Subcutaneous abdominal adipose tissue (tissue), 5 donors: Measurements from ENCODE around the gene WWOX.

ENCODE experiments used
- H3K27ac ChIP-seq: one replicate; pipeline ENCODE4 v1.7.0; 2013; ENCODE audit warnings: low read depth, mild to moderate bottlenecking, inconsistent platforms, low read length, moderate library complexity
- H3K27me3 ChIP-seq, 5 donors: one replicate each; pipeline ENCODE4 v1.7.0; 2013; ENCODE audit warnings: low read length in 5 of 5, inconsistent platforms in 1 of 5; ENCODE audit not compliant: control insufficient read depth in 5 of 5, insufficient read depth in 4 of 5
- H3K36me3 ChIP-seq, 5 donors: one replicate each; pipeline ENCODE4 v1.7.0; 2013; ENCODE audit warnings: low read length in 5 of 5; ENCODE audit not compliant: control insufficient read depth in 5 of 5, insufficient read depth in 5 of 5
- H3K4me1 ChIP-seq, 5 donors: one replicate each; pipeline ENCODE4 v1.7.0; 2013; ENCODE audit warnings: low read length in 5 of 5, mild to moderate bottlenecking in 3 of 5, moderate library complexity in 1 of 5; ENCODE audit not compliant: control insufficient read depth in 5 of 5, insufficient read depth in 5 of 5
- H3K4me3 ChIP-seq, 5 donors: one replicate each; pipeline ENCODE4 v1.7.0; 2013; ENCODE audit warnings: low read length in 5 of 5, low read depth in 1 of 5
- H3K9ac ChIP-seq, 5 donors: one replicate each; pipeline ENCODE4 v1.7.0; 2013; ENCODE audit warnings: low read length in 5 of 5, mild to moderate bottlenecking in 4 of 5, moderate library complexity in 3 of 5
- H3K9me3 ChIP-seq, 5 donors: one replicate each; pipeline ENCODE4 v1.7.0; 2013; ENCODE audit warnings: low read length in 5 of 5; ENCODE audit not compliant: control insufficient read depth in 5 of 5
- donor health status: healthy.
- donor health status: healthy.
- donor health status: healthy.
- donor health status: healthy.
- donor health status: healthy.

WWOX gene

DNA sequence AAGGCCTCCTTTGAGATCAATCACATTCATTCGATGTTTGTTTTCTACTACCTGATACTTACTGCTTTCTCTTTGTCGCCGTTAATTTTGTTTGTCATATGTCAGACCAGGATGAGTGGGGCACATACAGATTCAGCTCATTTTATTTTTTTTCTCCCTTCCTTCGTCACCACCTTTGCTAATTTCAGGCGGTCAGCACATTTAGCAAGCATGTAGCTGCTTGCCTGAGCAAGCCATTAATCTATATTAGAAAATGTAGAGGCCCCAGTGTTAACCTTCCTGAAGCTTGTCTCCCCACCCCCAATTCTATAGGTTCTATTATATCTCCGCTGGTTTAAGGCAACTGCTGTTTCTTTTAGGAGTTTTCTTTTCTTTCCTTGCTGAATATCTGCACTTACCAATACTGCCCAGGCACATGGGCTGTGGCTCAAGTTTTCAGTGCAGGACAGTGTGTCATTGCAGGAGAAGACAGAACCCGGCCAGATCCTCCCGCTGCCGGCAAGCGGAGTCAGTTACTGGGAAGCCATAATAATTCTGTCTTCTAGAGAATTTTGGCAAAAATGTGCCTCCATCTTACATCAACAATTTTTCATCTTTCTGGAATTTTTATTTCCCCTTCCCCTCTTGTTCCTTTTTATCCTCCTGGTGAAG is 714.3 kb downstream of the WWOX start:
- no peaks in the 10 kb centered on the region for H3K36me3 ChIP-seq
- no peak overlapping the region for H3K4me3 ChIP-seq
- H3K4me1 ChIP-seq = peaks cover 10 to 41% (median 36%) of the 10 kb centered on the region in 5 donors
- H3K9ac ChIP-seq = no peak overlapping the region
- H3K9me3 ChIP-seq = no peaks in the 10 kb centered on the region
- H3K27me3 ChIP-seq = no peaks in the 10 kb centered on the region
- no peak overlapping the region for H3K27ac ChIP-seq

DNA sequence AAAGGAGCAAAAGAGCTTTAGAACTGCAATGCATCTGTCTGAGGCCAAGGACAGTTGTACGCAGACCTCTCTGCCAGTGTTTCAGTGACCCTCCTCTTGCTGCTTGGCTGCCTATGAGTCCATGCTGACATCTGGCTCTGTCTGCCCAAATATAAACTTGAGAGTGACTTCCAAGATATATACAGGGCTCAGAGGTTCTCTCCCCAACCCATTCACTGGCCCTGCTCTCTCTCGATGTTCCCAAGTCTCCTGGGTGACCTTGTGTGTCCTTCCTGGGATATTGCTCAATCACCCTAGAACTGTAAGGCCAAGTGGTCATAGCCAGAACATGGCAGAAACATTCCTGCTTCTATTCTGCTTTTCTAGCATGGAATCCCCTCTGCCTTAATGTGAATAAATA is 716.3 kb downstream of the WWOX start:
- Histone ChIP-seq H3K36me3 (no peaks in the 10 kb centered on the region), H3K4me1 (peaks cover 10 to 41% (median 32%) of the 10 kb centered on the region in 5 donors), H3K9ac (peak overlapping the region in 2 of 5 donors; percentile 60 to 63), H3K9me3 (no peaks in the 10 kb centered on the region), H3K27me3 (no peaks in the 10 kb centered on the region), H3K27ac (peak overlapping the region; percentile 85), H3K4me3 (peak overlapping the region in 1 of 5 donors; percentile 2)

DNA sequence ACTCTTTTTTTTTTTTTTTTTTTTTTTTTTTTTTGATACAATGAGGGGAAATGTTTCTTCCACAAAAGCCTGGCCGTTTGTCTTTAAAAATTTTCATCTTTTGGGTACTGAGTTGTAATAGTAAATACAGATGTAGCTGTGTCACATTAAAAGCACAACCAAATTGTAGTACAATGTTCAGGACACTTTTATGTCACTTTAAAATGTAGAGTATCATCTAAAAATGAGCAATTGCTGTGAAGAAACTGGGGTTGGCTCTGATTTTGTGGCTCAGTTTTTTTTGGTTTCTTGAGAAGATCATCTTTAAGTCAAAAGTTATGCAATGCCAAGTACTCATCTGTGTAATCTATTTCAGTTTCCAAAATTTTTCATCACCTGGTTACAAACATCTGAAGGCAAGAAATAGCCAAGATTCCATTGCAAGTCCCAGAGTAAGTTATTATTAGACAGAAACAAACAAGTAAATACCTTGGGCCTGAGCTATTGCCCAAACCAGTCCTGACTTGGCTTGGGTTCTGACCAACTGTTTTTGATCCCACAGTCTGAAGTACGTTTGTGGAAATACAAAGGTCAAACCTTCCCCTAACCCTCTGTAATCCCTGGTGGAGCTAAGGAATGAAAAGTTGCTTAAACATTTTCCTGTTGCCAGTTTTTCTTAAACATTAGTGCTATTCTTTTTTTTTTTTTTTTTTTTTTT is 717.2 kb downstream of the WWOX start:
- Histone ChIP-seq H3K9me3 (no peaks in the 10 kb centered on the region), H3K36me3 (no peaks in the 10 kb centered on the region), H3K27ac (peak overlapping the region; percentile 85), H3K27me3 (no peaks in the 10 kb centered on the region), H3K4me3 (no peak overlapping the region), H3K4me1 (peaks cover 10 to 44% (median 32%) of the 10 kb centered on the region in 5 donors), H3K9ac (no peak overlapping the region)

DNA sequence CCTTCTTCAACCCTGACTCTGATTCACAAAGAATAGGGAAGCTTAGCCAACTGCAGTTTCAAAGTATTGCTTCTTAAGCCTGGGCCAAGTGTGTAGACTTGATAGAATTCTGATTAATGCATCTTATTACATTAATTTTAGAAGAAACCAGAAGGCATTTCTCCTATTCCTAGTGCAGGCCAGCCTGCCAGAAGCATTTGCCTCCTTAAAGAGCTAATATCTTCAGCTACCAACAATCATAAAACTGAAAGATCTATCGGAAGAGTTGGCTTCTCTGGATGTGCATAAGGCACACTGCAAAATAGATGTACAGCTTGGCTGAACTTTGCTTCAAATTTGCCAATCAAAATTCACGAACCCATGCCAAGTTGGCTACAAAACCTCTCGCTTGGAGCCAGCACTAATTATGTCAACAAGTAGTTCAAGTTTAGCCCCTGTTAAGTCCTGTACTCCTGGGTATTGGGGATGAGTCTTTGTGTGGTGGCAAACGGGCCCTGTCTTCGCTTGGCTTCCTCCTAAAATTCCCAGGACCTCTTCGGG is 717.8 kb downstream of the WWOX start:
- Histone ChIP-seq H3K9me3 (no peaks in the 10 kb centered on the region), H3K9ac (peak overlapping the region in 1 of 5 donors; percentile 8), H3K36me3 (no peaks in the 10 kb centered on the region), H3K4me3 (peak overlapping the region in 2 of 5 donors; percentile 37 to 40), H3K4me1 (peaks cover 10 to 44% (median 32%) of the 10 kb centered on the region in 5 donors), H3K27ac (peak overlapping the region; percentile 85), H3K27me3 (no peaks in the 10 kb centered on the region)

DNA sequence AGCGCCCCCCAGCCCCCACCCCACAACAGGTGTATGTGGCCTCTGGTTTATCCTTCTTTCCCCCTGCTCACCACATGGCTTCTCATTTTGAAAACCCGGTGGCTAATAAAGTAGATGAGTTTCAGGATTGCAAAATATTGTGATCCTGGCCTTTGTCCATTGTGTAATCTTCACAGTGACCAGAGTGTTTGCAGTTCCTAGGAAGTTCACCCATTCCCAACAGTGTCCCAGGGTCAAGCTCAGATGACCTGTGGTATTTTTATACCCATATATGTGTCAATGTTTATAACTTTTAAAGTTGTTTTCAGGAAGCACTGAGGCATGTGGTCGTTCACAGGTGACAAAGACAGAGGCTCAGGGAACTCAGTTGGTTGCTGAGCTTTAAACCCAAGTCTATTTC is 721.9 kb downstream of the WWOX start:
- Histone ChIP-seq H3K27me3 (no peaks in the 10 kb centered on the region), H3K9me3 (no peaks in the 10 kb centered on the region), H3K4me3 (no peak overlapping the region), H3K9ac (no peak overlapping the region), H3K27ac (no peak overlapping the region), H3K36me3 (no peaks in the 10 kb centered on the region), H3K4me1 (peaks cover 6 to 20% (median 17%) of the 10 kb centered on the region in 5 donors)

DNA sequence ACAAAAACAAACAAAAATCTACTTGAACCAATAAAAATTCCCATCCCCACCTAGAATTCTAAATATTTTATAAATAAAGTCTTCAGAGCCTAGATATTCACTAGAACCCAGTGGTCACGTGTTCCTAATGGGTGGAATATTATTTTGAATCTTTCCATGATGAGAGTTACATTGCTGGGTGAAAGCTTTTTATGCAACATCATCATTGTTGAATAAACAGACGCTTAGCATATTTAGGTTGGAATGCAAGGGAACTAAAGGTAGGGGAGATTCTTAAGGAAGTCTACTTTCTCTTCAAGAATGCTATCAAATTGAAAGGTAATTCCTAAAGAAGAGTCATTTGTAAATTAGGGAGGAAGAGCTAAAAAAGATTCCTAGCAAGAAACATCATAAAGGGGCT is 723.1 kb downstream of the WWOX start:
- Histone ChIP-seq H3K36me3 (no peaks in the 10 kb centered on the region), H3K9me3 (no peaks in the 10 kb centered on the region), H3K27ac (no peak overlapping the region), H3K27me3 (no peaks in the 10 kb centered on the region), H3K4me3 (no peak overlapping the region), H3K4me1 (peaks cover 4 to 10% (median 9%) of the 10 kb centered on the region in 5 donors), H3K9ac (no peak overlapping the region)

DNA sequence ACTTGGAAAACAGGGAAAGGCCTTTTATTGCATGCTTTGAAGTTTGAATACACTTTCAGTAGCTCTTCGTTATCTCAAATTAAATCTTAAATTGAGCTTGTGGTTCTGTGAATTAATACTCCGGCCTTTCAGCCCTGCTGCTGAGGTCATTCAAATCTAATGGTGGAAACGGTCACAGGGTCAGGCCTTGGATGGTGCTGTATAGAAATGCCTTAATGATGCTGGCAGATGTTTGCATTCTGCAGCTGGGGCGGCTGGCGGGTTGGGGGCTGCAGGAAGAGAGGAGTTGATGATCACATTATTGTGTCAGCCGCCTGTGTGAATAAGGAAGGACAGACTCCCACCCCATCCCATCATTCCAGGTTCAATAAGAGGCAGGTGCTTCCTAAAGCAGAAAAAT is 723.6 kb downstream of the WWOX start:
- Histone ChIP-seq H3K9ac (no peak overlapping the region), H3K36me3 (no peaks in the 10 kb centered on the region), H3K27ac (no peak overlapping the region), H3K27me3 (no peaks in the 10 kb centered on the region), H3K4me3 (no peak overlapping the region), H3K4me1 (peaks cover 0 to 5% (median 3%) of the 10 kb centered on the region in 5 donors), H3K9me3 (no peaks in the 10 kb centered on the region)

DNA sequence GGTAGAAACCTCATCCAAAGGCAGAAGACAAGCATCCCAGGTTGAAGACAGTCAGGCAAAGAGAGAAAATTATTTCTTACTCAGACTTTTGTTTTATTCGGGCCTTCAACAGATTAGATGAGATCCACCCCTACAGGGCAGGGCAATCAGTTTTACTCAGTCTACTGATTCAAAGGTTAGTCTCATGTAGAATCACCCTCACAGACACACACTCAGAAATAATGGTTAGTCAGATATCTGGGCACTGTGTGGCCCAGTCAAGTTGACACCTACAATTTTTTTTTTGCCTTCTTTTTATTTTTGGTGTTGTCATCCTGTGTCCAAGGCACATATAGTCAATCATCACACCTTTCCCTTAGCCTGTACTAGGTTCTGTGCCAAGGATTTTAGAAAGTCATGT is 729.8 kb downstream of the WWOX start:
- Histone ChIP-seq H3K4me3 (no peak overlapping the region), H3K27me3 (no peaks in the 10 kb centered on the region), H3K36me3 (no peaks in the 10 kb centered on the region), H3K9me3 (no peaks in the 10 kb centered on the region), H3K9ac (no peak overlapping the region), H3K4me1 (no peaks in the 10 kb centered on the region), H3K27ac (no peak overlapping the region)

DNA sequence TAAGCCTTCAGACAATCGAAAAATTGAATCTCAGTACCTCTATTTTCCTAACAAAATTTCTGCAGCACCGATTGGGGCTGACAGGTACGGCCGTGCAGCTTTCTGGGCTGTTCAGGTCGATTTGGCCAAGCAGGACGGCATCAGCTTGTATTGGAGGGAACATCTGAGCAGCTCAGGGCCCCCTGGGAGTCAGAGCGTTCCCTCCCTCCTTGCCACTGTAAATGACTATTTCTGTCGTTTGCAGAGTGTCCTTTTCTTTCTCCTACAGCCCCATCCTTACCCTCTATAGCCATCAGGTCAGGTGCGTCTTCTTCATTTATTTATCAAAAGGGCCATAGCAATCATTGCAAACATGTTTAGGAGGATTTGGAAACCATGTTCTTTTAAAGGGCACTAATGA is 731.1 kb downstream of the WWOX start:
- Histone ChIP-seq H3K9me3 (no peaks in the 10 kb centered on the region), H3K27ac (no peak overlapping the region), H3K27me3 (no peaks in the 10 kb centered on the region), H3K9ac (no peak overlapping the region), H3K36me3 (no peaks in the 10 kb centered on the region), H3K4me1 (peaks cover 0 to 6% (median 0%) of the 10 kb centered on the region in 5 donors), H3K4me3 (no peak overlapping the region)

DNA sequence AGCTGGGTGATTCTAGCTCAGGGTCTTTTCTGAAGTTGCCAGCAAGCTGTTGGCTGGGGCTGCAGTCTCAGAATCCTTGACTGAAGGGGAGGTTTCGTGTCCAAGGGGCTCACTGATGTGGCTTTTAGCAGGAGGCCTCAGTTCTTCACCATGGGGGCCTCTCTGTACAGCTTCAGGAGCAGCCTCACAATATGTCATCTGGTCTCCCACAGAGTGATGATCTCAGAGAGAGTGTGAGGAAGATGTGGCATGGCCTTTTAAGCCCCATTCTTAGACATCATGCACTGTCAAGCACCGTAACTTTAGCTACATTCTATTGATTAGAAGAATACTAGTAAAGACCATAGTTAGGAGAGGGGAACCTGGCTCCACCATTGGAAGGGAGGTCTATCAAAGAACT is 732.6 kb downstream of the WWOX start:
- Histone ChIP-seq H3K36me3 (no peaks in the 10 kb centered on the region), H3K27ac (no peak overlapping the region)

More for the DNA sequence above, 732.6 kb downstream of the WWOX start:
- no peaks in the 10 kb centered on the region for H3K27me3 ChIP-seq
- H3K4me3 ChIP-seq = no peak overlapping the region
- no peaks in the 10 kb centered on the region for H3K9me3 ChIP-seq
- no peak overlapping the region for H3K9ac ChIP-seq
- peaks cover 0 to 14% (median 0%) of the 10 kb centered on the region in 5 donors for H3K4me1 ChIP-seq
